Measurements from ENCODE around the gene ADIRF. TPM values are rescaled to one million over a fixed set of nuclear protein-coding genes. Genes with fewer than 3 reads are reported as not detected.
"Not testable (repeated sequence)": the region's sequence is repeated elsewhere in the genome, so short reads cannot be mapped to it uniquely, and the experiment has no call there.

The ADIRF gene
- total and polyA plus RNA-seq, 2 donors (not counting 1 experiment from before 2014, with no cell fraction given), result not detected

DNA sequence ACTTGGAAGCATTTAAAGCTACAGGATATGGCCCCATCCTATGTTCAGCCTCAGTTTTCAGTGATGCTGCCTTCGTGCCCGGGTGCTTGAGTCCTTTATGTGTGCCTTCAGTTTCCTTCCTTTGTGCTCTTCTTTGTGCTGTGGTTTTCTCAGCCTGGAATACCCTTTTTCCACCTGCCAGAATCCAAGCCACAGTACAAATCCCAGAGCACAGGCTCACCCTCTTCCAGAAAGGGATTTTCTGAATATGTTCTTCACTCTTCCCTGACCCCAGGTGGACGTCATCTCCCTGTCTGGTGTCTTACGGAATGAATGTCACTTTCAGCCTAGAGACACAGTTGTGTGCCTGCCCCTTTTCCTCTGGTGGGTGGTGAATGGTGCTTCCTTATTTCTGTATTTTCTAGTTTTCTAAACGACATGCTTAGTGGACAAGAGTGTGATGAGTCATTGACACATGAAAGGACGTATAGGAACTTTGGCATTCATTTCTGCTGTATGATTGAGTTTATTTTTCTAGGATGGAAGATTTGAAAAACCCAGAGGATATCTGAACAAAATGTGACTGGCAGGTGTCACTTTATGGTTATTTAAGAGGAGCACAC, 31.6 kb downstream of the ADIRF start:
- H3K27ac ChIP-seq (ENCODE audit: low read length in 2 of 2); H3K4me3 Mint-ChIP-seq; H3K4me3 ChIP-seq (ENCODE audit: control extremely low read depth in 1 of 5, extremely low read depth in 1 of 5, insufficient read depth in 1 of 5, low read depth in 2 of 5, low read length in 4 of 5); H3K9ac ChIP-seq (ENCODE audit: low read length); H3K27ac Mint-ChIP-seq; H3K9me3 ChIP-seq (ENCODE audit: control extremely low read depth in 1 of 3, control insufficient read depth in 2 of 3, insufficient read depth in 1 of 3, low read length in 2 of 3); H3K4me1 Mint-ChIP-seq; DNase-seq; intact Hi-C loops (cut with micrococcal nuclease); H4K20me1 ChIP-seq (ENCODE audit: control insufficient read depth, insufficient read depth, low read length, poor library complexity, severe bottlenecking); H3K4me1 ChIP-seq (ENCODE audit: control insufficient read depth in 2 of 2, insufficient read depth in 2 of 2, low read length in 2 of 2); H2AFZ ChIP-seq (ENCODE audit: insufficient read depth, low read depth, low read length, poor library complexity, severe bottlenecking); H3K79me2 ChIP-seq (ENCODE audit: control insufficient read depth, insufficient read depth, low read length); H3K27me3 Mint-ChIP-seq; H3K27me3 ChIP-seq (replicated peaks in 1 of 4; ENCODE audit: control extremely low read depth in 1 of 4, control insufficient read depth in 3 of 4, insufficient read depth in 4 of 4, low read length in 3 of 4); CTCF ChIA-PET; H3K9me3 Mint-ChIP-seq (ENCODE audit: insufficient read depth); H3K4me2 ChIP-seq (replicated peaks; ENCODE audit: low read depth, low read length, poor library complexity, severe bottlenecking); ATAC-seq (ENCODE audit: low read depth); POLR2A ChIA-PET; H3K36me3 ChIP-seq (replicated peaks in 1 of 2; ENCODE audit: control extremely low read depth in 1 of 2, control insufficient read depth in 1 of 2, extremely low read depth in 1 of 2, insufficient read depth in 2 of 2, low read length in 1 of 2): not testable (repeated sequence)
- WGBS (ENCODE audit: insufficient coverage), result 67% methylated on average over 4 of the region's 6 CpGs

DNA sequence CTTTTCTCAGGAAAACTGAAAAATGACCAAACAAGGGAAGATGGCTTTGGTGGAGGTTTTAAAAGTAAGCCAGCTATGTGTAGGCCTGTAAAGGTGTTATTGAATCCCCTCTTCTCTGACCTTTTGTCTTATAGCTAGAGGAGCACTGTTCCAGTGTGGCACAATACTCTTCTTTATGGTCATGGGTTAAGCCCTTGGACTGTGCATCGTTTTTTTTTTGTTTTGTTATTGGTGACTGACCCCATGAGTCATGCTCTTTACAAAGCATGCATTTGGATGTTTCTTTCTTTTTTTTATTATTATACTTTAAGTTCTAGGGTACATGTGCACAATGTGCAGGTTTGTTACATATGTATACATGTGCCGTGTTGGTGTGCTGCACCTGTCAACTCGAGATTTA, 32.2 kb downstream of the ADIRF start:
- H3K4me1 Mint-ChIP-seq, result no peaks in the 10 kb centered on the region
- Histone ChIP-seq H3K4me2 (replicated peaks; ENCODE audit: low read depth, low read length, poor library complexity, severe bottlenecking) (no peak overlapping the region), H2AFZ (ENCODE audit: insufficient read depth, low read depth, low read length, poor library complexity, severe bottlenecking) (no peak overlapping the region), H3K9ac (ENCODE audit: low read length) (no peak overlapping the region), H3K27me3 (replicated peaks in 1 of 4; ENCODE audit: control extremely low read depth in 1 of 4, control insufficient read depth in 3 of 4, insufficient read depth in 4 of 4, low read length in 3 of 4) (no peaks in the 10 kb centered on the region), H3K9me3 (ENCODE audit: control extremely low read depth in 1 of 3, control insufficient read depth in 2 of 3, insufficient read depth in 1 of 3, low read length in 2 of 3) (no peaks in the 10 kb centered on the region), H3K4me1 (ENCODE audit: control insufficient read depth in 2 of 2, insufficient read depth in 2 of 2, low read length in 2 of 2) (no peaks in the 10 kb centered on the region), H3K27ac (ENCODE audit: low read length in 2 of 2) (no peak overlapping the region), H3K79me2 (ENCODE audit: control insufficient read depth, insufficient read depth, low read length) (no peaks in the 10 kb centered on the region), H4K20me1 (ENCODE audit: control insufficient read depth, insufficient read depth, low read length, poor library complexity, severe bottlenecking) (no peaks in the 10 kb centered on the region), H3K36me3 (replicated peaks in 1 of 2; ENCODE audit: control extremely low read depth in 1 of 2, control insufficient read depth in 1 of 2, extremely low read depth in 1 of 2, insufficient read depth in 2 of 2, low read length in 1 of 2) (no peaks in the 10 kb centered on the region), H3K4me3 (ENCODE audit: control extremely low read depth in 1 of 5, extremely low read depth in 1 of 5, insufficient read depth in 1 of 5, low read depth in 2 of 5, low read length in 4 of 5) (no peak overlapping the region)
- TF ChIP-seq, protein P1, sequence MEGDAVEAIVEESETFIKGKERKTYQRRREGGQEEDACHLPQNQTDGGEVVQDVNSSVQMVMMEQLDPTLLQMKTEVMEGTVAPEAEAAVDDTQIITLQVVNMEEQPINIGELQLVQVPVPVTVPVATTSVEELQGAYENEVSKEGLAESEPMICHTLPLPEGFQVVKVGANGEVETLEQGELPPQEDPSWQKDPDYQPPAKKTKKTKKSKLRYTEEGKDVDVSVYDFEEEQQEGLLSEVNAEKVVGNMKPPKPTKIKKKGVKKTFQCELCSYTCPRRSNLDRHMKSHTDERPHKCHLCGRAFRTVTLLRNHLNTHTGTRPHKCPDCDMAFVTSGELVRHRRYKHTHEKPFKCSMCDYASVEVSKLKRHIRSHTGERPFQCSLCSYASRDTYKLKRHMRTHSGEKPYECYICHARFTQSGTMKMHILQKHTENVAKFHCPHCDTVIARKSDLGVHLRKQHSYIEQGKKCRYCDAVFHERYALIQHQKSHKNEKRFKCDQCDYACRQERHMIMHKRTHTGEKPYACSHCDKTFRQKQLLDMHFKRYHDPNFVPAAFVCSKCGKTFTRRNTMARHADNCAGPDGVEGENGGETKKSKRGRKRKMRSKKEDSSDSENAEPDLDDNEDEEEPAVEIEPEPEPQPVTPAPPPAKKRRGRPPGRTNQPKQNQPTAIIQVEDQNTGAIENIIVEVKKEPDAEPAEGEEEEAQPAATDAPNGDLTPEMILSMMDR (IDR thresholded peaks at IDR 0.05), result no peak
- no peak for TF ChIP-seq EZH2 (IDR thresholded peaks at IDR 0.05; ENCODE audit: borderline replicate concordance, insufficient read depth, low read depth, low read length, poor library complexity, severe bottlenecking)
- no peaks in the 10 kb centered on the region for H3K27me3 Mint-ChIP-seq
- H3K4me3 Mint-ChIP-seq, result no peak overlapping the region
- no peak overlapping the region for H3K27ac Mint-ChIP-seq
- POLR2A ChIA-PET, result no interaction called here
- no peak for ATAC-seq (ENCODE audit: low read depth)
- no peaks in the 10 kb centered on the region for H3K9me3 Mint-ChIP-seq (ENCODE audit: insufficient read depth)
- WGBS (ENCODE audit: insufficient coverage), result no CpG with 5 or more reads among the region's 3 CpGs
- intact Hi-C loops (cut with micrococcal nuclease), result no loop called here
- no peak for DNase-seq
- CTCF ChIA-PET, result no interaction called here

DNA sequence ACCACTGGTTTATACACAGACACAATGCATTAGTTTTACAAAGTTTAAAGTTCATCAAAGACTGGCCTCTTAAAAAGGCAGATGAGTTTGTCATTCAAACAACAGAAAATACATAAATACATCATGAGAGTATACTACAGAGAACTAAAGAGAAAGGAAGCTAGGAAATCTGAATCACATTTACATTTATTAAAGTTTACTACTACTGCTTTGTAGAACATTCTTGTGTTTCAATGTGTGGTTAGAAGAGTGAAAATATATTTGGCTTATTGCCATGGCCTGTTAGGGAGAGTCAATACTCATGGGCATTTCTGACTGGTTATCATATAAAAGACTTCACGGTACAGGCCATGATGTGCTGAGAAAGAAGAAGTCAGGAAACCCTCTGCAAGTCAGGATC, 38.8 kb downstream of the ADIRF start:
- H3K4me1 Mint-ChIP-seq; H2AFZ ChIP-seq (ENCODE audit: insufficient read depth, low read depth, low read length, poor library complexity, severe bottlenecking); CTCF ChIA-PET; H3K79me2 ChIP-seq (ENCODE audit: control insufficient read depth, insufficient read depth, low read length); H3K4me3 ChIP-seq (ENCODE audit: control extremely low read depth in 1 of 5, extremely low read depth in 1 of 5, insufficient read depth in 1 of 5, low read depth in 2 of 5, low read length in 4 of 5); intact Hi-C loops (cut with micrococcal nuclease); H3K27ac Mint-ChIP-seq; H3K9me3 ChIP-seq (ENCODE audit: control extremely low read depth in 1 of 3, control insufficient read depth in 2 of 3, insufficient read depth in 1 of 3, low read length in 2 of 3); ATAC-seq (ENCODE audit: low read depth); H3K36me3 ChIP-seq (replicated peaks in 1 of 2; ENCODE audit: control extremely low read depth in 1 of 2, control insufficient read depth in 1 of 2, extremely low read depth in 1 of 2, insufficient read depth in 2 of 2, low read length in 1 of 2); H3K27me3 ChIP-seq (replicated peaks in 1 of 4; ENCODE audit: control extremely low read depth in 1 of 4, control insufficient read depth in 3 of 4, insufficient read depth in 4 of 4, low read length in 3 of 4); POLR2A ChIA-PET; H3K27me3 Mint-ChIP-seq; H3K27ac ChIP-seq (ENCODE audit: low read length in 2 of 2); H3K9ac ChIP-seq (ENCODE audit: low read length); DNase-seq; H3K4me1 ChIP-seq (ENCODE audit: control insufficient read depth in 2 of 2, insufficient read depth in 2 of 2, low read length in 2 of 2); H3K4me3 Mint-ChIP-seq; H3K4me2 ChIP-seq (replicated peaks; ENCODE audit: low read depth, low read length, poor library complexity, severe bottlenecking); H4K20me1 ChIP-seq (ENCODE audit: control insufficient read depth, insufficient read depth, low read length, poor library complexity, severe bottlenecking); H3K9me3 Mint-ChIP-seq (ENCODE audit: insufficient read depth): not testable (repeated sequence)
- WGBS (ENCODE audit: insufficient coverage), result no CpG with 5 or more reads among the region's 1 CpG

All from B cell (primary cell).